Urinary bladder (tissue), 2 donors: ENCODE results near the gene OR5W2. TPM values are rescaled to one million over a fixed set of nuclear protein-coding genes. Genes with fewer than 3 reads are reported as not detected.

Experiments used
- polyA plus RNA-seq: library from polyadenylated mRNA; stranded (reverse); fragments of 200-250 nt; gene quantifications from one replicate; pipeline ENCODE4 v1.2.3, GENCODE V29; 2013
- small RNA-seq: library from RNA; depleted of rRNA; stranded (forward); fragments of <200 nt; gene quantifications from one replicate; pipeline ENCODE3, GENCODE V24; 2014
- total RNA-seq: library from RNA; depleted of rRNA; stranded (reverse); fragments of >200 nt; gene quantifications from one replicate; pipeline ENCODE4 v1.2.3, GENCODE V29; 2014
- donor health status: healthy.

The OR5W2 gene
- total and polyA plus RNA-seq, 2 donors, result not detected

Small RNA genes within 50 kb of the gene (small RNA-seq; reads per million reads assigned to genes)
- gene AC036111.3, result not detected

Other genes with a start within 250 kb of the OR5W2 start
- not detected for gene OR5D13, start 141.1 kb downstream of the OR5W2 start, total RNA-seq
- gene OR5D13, start 141.1 kb downstream of the OR5W2 start, polyA plus RNA-seq, result not detected
- gene OR5D14, start 119.0 kb downstream of the OR5W2 start, total RNA-seq, result not detected
- not detected for gene OR5D14, start 119.0 kb downstream of the OR5W2 start, polyA plus RNA-seq
- gene OR5L1, start 103.2 kb downstream of the OR5W2 start, total RNA-seq, result not detected
- gene OR5L1, start 103.2 kb downstream of the OR5W2 start, polyA plus RNA-seq, result not detected
- gene OR5D18, start 95.0 kb downstream of the OR5W2 start, total RNA-seq, result not detected
- not detected for gene OR5D18, start 95.0 kb downstream of the OR5W2 start, polyA plus RNA-seq
- gene OR5L2, start 87.4 kb downstream of the OR5W2 start, total RNA-seq, result not detected
- not detected for gene OR5L2, start 87.4 kb downstream of the OR5W2 start, polyA plus RNA-seq
- not detected for gene OR5D16, start 75.8 kb downstream of the OR5W2 start, total RNA-seq
- not detected for gene OR5D16, start 75.8 kb downstream of the OR5W2 start, polyA plus RNA-seq
- gene TRIM51, start 31.3 kb downstream of the OR5W2 start, total RNA-seq, result not detected
- gene TRIM51, start 31.3 kb downstream of the OR5W2 start, polyA plus RNA-seq, result not detected
- not detected for gene OR5I1, start 21.8 kb upstream of the OR5W2 start, total RNA-seq
- not detected for gene OR5I1, start 21.8 kb upstream of the OR5W2 start, polyA plus RNA-seq
- not detected for gene OR10AG1, start 55.4 kb upstream of the OR5W2 start, total RNA-seq
- not detected for gene OR10AG1, start 55.4 kb upstream of the OR5W2 start, polyA plus RNA-seq
- gene OR5F1, start 80.0 kb upstream of the OR5W2 start, total RNA-seq, result not detected
- gene OR5F1, start 80.0 kb upstream of the OR5W2 start, polyA plus RNA-seq, result not detected
- not detected for gene OR5AS1, start 113.1 kb upstream of the OR5W2 start, total RNA-seq
- not detected for gene OR5AS1, start 113.1 kb upstream of the OR5W2 start, polyA plus RNA-seq
- gene OR8I2, start 178.7 kb upstream of the OR5W2 start, total RNA-seq, result not detected
- not detected for gene OR8I2, start 178.7 kb upstream of the OR5W2 start, polyA plus RNA-seq
- not detected for gene OR8H2, start 189.1 kb upstream of the OR5W2 start, total RNA-seq
- gene OR8H2, start 189.1 kb upstream of the OR5W2 start, polyA plus RNA-seq, result not detected
- not detected for gene OR8H3, start 207.8 kb upstream of the OR5W2 start, total RNA-seq
- gene OR8H3, start 207.8 kb upstream of the OR5W2 start, polyA plus RNA-seq, result not detected
- not detected for gene OR8J3, start 225.6 kb upstream of the OR5W2 start, total RNA-seq
- not detected for gene OR8J3, start 225.6 kb upstream of the OR5W2 start, polyA plus RNA-seq
- not detected for gene OR8K5, start 245.7 kb upstream of the OR5W2 start, total RNA-seq
- not detected for gene OR8K5, start 245.7 kb upstream of the OR5W2 start, polyA plus RNA-seq